ENCODE measurements around the gene EMID1.
A peak's percentile ranks its signal among the peaks of the same experiment; 100 is the strongest.

EMID1 gene

GRCh38 chr22:29205594-29206371 lies at the start of gene EMID1:
EMID1 (plus strand) TSS chr22:29205896; CDS start chr22:29206039, 143 bp downstream.
- Mint-ChIP-seq H3K27ac (no peak within 1 kb of the TSS), H3K9me3 (no peaks in the 10 kb centered on the region), H3K4me3 (peak within 1 kb of the TSS; percentile 70), H3K36me3 (no peaks in the 10 kb centered on the region), H3K27me3 (peaks cover 85% of the 10 kb centered on the region), H3K4me1 (peaks cover 32% of the 10 kb centered on the region)
- ATAC-seq = no peak

DNA sequence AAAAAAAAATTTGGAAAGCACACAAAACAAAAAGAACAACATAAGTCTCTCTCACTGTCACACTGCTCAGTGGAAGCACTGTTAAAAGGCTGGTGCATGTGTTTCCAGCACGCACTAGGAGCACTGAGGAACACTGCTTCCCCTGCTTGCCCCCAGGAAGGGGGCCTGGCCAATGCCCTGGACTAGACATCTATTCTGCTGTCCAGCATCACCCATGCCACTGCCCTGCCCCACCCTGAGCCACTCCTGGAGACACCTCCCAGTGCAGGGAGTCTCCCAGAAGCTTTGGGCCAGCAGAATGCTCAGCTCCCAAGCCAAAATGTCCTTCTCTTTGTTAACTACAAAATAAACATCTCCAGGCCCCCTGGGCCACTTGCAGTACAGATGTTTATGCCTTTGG lies 49.7 kb upstream of the EMID1 start:
- no peak overlapping the region for H3K4me3 Mint-ChIP-seq
- peaks cover 8% of the 10 kb centered on the region for H3K4me1 Mint-ChIP-seq
- ATAC-seq = no peak
- no peaks in the 10 kb centered on the region for H3K9me3 Mint-ChIP-seq
- no peaks in the 10 kb centered on the region for H3K36me3 Mint-ChIP-seq
- H3K27ac Mint-ChIP-seq = no peak overlapping the region
- H3K27me3 Mint-ChIP-seq = peaks cover 85% of the 10 kb centered on the region

GRCh38 chr22:29156507-29156906 lies 49.2 kb upstream of the EMID1 start:
- peaks cover 90% of the 10 kb centered on the region for H3K27me3 Mint-ChIP-seq
- H3K4me1 Mint-ChIP-seq = peaks cover 8% of the 10 kb centered on the region
- H3K36me3 Mint-ChIP-seq = no peaks in the 10 kb centered on the region
- H3K27ac Mint-ChIP-seq = no peak overlapping the region
- no peaks in the 10 kb centered on the region for H3K9me3 Mint-ChIP-seq
- no peak for ATAC-seq
- H3K4me3 Mint-ChIP-seq = no peak overlapping the region

DNA sequence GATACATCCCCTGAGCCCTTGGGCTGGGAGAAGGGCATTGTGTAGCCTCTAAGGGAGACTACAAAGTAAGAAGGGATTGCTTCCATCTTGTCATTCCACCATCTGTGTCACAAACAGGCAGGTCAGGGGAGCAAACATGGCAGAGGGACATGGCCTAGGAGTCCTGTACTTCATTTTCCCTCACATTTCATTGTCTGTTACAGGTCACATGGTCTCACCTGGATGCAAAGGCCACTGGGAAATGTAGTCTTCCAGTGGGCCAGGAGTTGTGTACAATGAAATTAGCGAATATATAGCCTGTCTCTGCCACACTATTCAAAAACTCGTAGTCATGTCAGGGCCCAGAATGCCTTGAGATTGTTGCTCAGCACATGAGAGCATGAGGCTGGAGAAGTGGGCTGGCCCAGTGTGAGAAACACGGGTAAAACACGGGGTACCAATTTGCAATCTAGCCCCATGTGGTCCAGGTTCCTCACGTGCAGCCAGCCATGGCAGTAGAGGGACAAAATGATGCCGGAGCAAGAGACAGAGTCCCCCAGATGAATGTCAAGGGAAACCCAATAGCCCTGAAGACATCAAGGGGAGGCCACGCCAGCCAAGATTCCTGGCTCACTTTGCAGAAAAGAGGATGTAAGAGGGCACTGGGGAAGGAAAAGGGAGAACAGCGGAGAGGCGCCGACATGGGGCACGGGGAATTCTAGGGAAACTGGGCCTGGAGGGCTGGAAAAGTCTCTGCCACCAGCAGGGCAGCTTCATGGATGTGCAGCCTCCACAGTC lies 47.7 kb upstream of the EMID1 start:
- Mint-ChIP-seq H3K4me3 (no peak overlapping the region), H3K36me3 (no peaks in the 10 kb centered on the region), H3K27ac (no peak overlapping the region), H3K4me1 (peaks cover 8% of the 10 kb centered on the region), H3K27me3 (peaks cover 89% of the 10 kb centered on the region), H3K9me3 (no peaks in the 10 kb centered on the region)
- ATAC-seq = no peak

DNA sequence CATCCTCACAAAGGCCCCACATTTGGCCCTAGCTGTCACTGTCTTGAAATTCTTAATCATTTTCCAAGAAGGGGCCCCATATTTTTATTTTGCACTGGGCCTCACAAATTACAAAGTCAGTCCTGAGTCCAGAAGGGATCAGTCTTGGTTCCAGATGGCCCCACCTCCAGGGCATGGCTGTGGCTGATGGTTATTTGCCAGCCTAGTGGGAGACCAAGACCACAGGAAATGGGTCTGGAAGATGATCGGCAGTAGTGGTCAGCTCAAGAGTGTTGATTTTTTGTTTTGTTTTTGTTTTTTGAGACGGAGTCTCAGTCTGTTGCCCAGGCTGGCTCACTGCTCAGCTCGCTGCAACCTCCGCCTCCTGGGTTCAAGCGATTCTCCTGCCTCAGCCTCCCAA lies 47.1 kb upstream of the EMID1 start:
- Mint-ChIP-seq H3K27ac (no peak overlapping the region), H3K27me3 (peaks cover 89% of the 10 kb centered on the region), H3K4me1 (peaks cover 8% of the 10 kb centered on the region), H3K4me3 (no peak overlapping the region), H3K36me3 (no peaks in the 10 kb centered on the region), H3K9me3 (peaks cover 3% of the 10 kb centered on the region)
- no peak for ATAC-seq

GRCh38 chr22:29163808-29164207 lies 41.9 kb upstream of the EMID1 start:
- H3K36me3 Mint-ChIP-seq = no peaks in the 10 kb centered on the region
- H3K4me3 Mint-ChIP-seq = no peak overlapping the region
- H3K27ac Mint-ChIP-seq = no peak overlapping the region
- H3K27me3 Mint-ChIP-seq = peaks cover 71% of the 10 kb centered on the region
- H3K9me3 Mint-ChIP-seq = peaks cover 3% of the 10 kb centered on the region
- ATAC-seq = no peak
- peaks cover 30% of the 10 kb centered on the region for H3K4me1 Mint-ChIP-seq

DNA sequence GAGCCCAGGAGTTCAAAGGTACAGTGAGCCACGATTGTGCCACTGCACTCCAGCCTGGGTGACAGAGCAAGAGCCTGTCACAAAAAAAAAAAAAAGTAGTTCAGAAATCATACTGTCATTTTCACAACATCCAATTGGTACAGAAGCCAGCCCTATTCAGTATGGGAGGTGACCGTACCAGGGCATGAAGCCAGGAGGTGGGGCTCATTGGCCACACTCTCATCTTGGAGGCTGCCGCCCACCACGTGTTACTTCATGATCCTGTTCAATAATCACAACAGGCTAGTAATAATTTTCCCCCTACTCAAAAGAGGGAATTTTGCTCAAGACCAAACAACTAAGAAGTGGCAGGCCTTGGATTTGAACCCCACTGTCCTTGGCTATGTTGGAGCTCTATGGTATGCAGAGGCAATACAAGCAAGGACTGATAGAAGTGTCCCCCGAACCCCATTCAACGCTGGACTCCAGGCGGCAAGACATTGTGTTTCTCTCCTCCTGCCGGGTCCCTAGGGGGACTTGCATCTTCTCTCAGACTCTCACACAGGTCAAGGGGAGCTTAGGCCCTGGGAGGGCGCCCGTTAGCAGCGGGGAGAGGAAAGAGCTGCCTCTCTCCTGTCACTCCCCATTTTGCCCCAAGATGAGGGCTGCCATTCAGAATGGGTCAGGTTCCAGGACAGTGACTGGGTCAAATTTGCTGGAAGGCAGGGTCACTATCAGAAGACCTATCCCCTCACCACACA lies 40.2 kb upstream of the EMID1 start:
- no peak overlapping the region for H3K27ac Mint-ChIP-seq
- peaks cover 77% of the 10 kb centered on the region for H3K27me3 Mint-ChIP-seq
- H3K4me3 Mint-ChIP-seq = no peak overlapping the region
- H3K36me3 Mint-ChIP-seq = no peaks in the 10 kb centered on the region
- H3K4me1 Mint-ChIP-seq = peaks cover 34% of the 10 kb centered on the region
- peaks cover 3% of the 10 kb centered on the region for H3K9me3 Mint-ChIP-seq
- no peak for ATAC-seq

GRCh38 chr22:29166180-29166579 lies 39.5 kb upstream of the EMID1 start:
- peaks cover 34% of the 10 kb centered on the region for H3K4me1 Mint-ChIP-seq
- peaks cover 3% of the 10 kb centered on the region for H3K9me3 Mint-ChIP-seq
- H3K4me3 Mint-ChIP-seq = no peak overlapping the region
- no peak for ATAC-seq
- no peaks in the 10 kb centered on the region for H3K36me3 Mint-ChIP-seq
- H3K27ac Mint-ChIP-seq = no peak overlapping the region
- peaks cover 77% of the 10 kb centered on the region for H3K27me3 Mint-ChIP-seq

GRCh38 chr22:29167032-29167911 lies 38.4 kb upstream of the EMID1 start:
- H3K36me3 Mint-ChIP-seq = no peaks in the 10 kb centered on the region
- peaks cover 77% of the 10 kb centered on the region for H3K27me3 Mint-ChIP-seq
- peak overlapping the region; percentile 87 for H3K27ac Mint-ChIP-seq
- ATAC-seq = peak; percentile 98
- peak overlapping the region; percentile 34 for H3K4me3 Mint-ChIP-seq
- H3K4me1 Mint-ChIP-seq = peaks cover 34% of the 10 kb centered on the region
- H3K9me3 Mint-ChIP-seq = peaks cover 10% of the 10 kb centered on the region

DNA sequence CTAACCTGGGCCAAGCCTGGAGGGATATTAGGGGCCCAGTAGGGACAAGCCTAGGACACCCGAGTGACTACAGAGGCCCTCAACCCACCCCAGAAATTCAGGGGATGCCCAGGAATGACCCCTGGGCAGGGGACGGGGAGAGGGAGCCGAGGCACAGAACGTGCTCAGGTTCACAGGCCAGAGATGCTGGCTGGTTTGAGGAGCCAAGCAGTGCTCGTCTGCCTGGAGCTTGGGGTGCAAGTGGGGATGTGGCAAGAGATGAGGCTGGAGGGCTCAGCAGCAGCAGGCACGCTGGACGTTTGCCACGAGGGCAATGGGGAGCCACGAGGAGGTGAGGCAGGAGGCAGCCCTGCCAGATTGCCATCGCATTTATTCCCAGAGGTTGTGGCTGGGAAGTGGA lies 34.0 kb upstream of the EMID1 start:
- ATAC-seq = no peak
- Mint-ChIP-seq H3K36me3 (no peaks in the 10 kb centered on the region), H3K4me3 (no peak overlapping the region), H3K27me3 (peaks cover 57% of the 10 kb centered on the region), H3K27ac (no peak overlapping the region), H3K9me3 (peaks cover 30% of the 10 kb centered on the region), H3K4me1 (peaks cover 24% of the 10 kb centered on the region)

DNA sequence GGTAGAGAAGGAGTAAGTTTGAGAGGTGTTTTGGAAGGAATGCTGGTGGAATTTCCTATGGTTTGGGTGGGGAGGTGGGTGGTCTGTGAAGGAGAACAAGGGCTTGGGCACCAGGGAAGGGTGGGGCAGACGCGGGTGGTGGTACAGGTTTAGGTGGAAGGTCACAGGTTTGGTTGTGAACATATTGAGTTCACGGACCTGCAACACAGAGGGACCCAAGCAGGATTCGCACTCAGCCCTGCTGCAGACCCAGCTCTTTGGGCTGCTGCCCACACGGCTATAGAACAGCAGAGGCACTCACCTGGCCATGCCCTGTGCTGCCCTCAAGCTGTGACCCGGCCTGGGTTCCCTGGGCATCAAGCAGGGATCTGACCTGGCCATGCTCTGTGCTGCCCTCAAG lies 33.5 kb upstream of the EMID1 start:
- Mint-ChIP-seq H3K9me3 (peaks cover 33% of the 10 kb centered on the region), H3K4me3 (no peak overlapping the region), H3K27ac (no peak overlapping the region), H3K4me1 (peaks cover 19% of the 10 kb centered on the region), H3K36me3 (no peaks in the 10 kb centered on the region), H3K27me3 (peaks cover 59% of the 10 kb centered on the region)
- ATAC-seq = no peak

DNA sequence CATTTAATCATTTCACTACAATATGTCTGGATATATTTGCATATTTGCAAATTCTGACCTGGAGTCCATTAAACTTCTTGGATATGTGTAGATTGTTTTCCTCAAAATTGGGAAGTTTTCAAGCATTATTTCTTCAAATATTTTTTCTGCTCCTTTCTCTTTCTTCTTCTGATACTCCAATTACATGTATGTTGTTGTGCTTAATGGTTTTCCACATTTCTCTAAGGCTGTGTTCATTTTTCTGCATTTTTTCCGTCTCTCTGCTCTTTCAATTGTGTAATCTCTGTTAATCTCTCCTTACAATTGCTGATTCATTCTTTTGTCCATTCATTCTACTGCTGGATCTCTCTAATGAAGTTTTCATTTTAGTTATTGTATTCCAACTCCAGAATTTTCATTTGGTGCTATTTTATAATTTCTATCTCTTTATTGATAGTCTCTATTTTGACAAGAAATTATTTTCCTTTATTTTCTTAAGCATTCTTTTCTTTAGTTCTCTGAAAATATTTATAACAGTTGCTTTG lies 30.3 kb upstream of the EMID1 start:
- ATAC-seq = no peak
- H3K27ac Mint-ChIP-seq = no peak overlapping the region
- H3K36me3 Mint-ChIP-seq = no peaks in the 10 kb centered on the region
- H3K9me3 Mint-ChIP-seq = peaks cover 33% of the 10 kb centered on the region
- no peak overlapping the region for H3K4me3 Mint-ChIP-seq
- H3K4me1 Mint-ChIP-seq = no peaks in the 10 kb centered on the region
- H3K27me3 Mint-ChIP-seq = peaks cover 41% of the 10 kb centered on the region

DNA sequence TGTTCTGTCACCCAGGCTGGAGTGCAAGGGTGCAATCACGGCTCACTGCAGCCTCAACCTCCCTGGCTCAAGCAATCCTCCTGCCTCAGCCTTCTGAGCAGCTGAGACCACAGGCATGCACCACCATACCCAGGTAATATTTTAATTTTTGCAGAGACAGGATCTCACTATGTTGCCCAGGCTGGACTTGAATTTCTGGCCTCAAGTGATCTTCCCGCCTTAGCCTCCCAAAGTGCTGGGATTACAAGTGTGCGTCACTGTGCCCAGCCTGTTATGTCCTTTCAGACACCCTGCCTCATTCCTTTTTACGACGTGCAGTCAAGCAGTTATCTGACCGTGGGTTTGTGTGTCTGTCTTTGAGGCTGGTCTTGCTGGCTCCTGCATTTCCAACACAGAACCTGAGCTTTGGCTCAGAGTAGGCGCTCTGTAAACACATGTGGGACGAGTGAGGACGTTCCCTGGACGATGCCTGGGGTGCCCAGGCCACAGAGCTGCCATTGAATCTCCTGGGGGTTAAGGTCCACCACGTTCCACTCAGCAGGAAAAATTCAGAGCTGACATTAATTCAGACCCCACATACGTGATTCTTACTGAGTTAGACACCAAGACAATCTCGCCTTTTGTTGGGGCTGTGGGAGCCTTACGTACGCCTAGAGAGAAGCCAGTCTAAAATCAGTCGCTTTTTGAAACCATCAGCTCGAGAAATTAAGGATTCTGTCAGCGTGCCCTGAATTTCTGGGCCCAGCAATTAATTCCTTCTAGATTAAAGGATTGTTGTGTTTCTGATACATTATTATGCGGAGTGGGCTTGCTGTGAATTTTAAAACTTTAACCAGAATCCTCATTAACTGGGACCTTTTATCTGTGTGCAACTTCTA lies 21.5 kb upstream of the EMID1 start:
- Mint-ChIP-seq H3K27me3 (peaks cover 58% of the 10 kb centered on the region), H3K27ac (no peak overlapping the region), H3K4me1 (no peaks in the 10 kb centered on the region), H3K9me3 (no peaks in the 10 kb centered on the region), H3K4me3 (no peak overlapping the region), H3K36me3 (no peaks in the 10 kb centered on the region)
- no peak for ATAC-seq
